Suprapubic skin (tissue), 4 donors: ENCODE measurements around the gene CACNA2D3.

Source experiments
- EP300 ChIP-seq: sonication (generic); formaldehyde crosslinking; IDR thresholded peaks from one replicate; pipeline ENCODE4 v1.6.1; 2017; ENCODE audit warnings: antibody characterized with exemption
- POLR2A ChIP-seq, 2 donors: fragments of 450-650 bp; IDR thresholded peaks; one replicate each; pipeline ENCODE4 v1.6.1; 2017; ENCODE audit warnings: antibody characterized with exemption in 2 of 2, mild to moderate bottlenecking in 2 of 2, moderate library complexity in 2 of 2
- POLR2AphosphoS5 ChIP-seq, 3 donors: sonication (generic); formaldehyde crosslinking; IDR thresholded peaks; one replicate each; pipeline ENCODE4 v1.6.1; 2017; ENCODE audit warnings: antibody characterized with exemption in 3 of 3
- TF ChIP-seq, protein P1 (sequence below), 2 donors: fragments of 200-600 bp in 1 of 2; fragments of 450-650 bp in 1 of 2; sonication (generic) in 1 of 2; IDR thresholded peaks; one replicate each; pipeline ENCODE4 v1.5.1; 2016 to 2019; ENCODE audit warnings: antibody characterized with exemption in 2 of 2, mild to moderate bottlenecking in 1 of 2, moderate library complexity in 1 of 2

DNA sequence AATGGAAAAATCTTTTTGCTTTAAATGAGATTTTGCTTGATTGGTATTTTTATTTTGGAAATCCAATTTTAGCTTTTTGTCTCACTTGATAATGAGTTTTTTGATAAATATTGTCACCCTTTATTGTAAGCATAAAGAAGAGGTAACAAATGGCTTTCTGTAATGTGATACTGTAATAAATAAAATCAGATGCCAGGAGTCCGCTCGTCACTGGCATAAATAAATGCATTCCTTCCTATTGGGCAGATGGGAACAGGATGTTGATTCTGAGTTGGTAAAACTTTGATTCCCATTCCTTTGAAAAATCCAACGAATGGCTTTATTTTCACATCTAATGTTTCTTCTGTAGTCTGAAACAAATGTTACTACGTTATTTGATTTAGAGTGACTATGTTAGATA lies 59.9 kb downstream of the CACNA2D3 start:
- TF ChIP-seq POLR2A (IDR thresholded peaks at IDR 0.05) (no peak), POLR2AphosphoS5 (IDR thresholded peaks at IDR 0.05) (no peak), EP300 (no peak)
- TF ChIP-seq, protein P1, sequence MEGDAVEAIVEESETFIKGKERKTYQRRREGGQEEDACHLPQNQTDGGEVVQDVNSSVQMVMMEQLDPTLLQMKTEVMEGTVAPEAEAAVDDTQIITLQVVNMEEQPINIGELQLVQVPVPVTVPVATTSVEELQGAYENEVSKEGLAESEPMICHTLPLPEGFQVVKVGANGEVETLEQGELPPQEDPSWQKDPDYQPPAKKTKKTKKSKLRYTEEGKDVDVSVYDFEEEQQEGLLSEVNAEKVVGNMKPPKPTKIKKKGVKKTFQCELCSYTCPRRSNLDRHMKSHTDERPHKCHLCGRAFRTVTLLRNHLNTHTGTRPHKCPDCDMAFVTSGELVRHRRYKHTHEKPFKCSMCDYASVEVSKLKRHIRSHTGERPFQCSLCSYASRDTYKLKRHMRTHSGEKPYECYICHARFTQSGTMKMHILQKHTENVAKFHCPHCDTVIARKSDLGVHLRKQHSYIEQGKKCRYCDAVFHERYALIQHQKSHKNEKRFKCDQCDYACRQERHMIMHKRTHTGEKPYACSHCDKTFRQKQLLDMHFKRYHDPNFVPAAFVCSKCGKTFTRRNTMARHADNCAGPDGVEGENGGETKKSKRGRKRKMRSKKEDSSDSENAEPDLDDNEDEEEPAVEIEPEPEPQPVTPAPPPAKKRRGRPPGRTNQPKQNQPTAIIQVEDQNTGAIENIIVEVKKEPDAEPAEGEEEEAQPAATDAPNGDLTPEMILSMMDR (IDR thresholded peaks at IDR 0.05): no peak
